ENCODE results near the gene MME.
"Not testable (repeated sequence)": the region's sequence is repeated elsewhere in the genome, so short reads cannot be mapped to it uniquely, and the experiment has no call there.

The MME gene

GRCh38 chr3:155194973-155195957, 115.1 kb downstream of the MME start:
- DNase-seq, result no peak

DNA sequence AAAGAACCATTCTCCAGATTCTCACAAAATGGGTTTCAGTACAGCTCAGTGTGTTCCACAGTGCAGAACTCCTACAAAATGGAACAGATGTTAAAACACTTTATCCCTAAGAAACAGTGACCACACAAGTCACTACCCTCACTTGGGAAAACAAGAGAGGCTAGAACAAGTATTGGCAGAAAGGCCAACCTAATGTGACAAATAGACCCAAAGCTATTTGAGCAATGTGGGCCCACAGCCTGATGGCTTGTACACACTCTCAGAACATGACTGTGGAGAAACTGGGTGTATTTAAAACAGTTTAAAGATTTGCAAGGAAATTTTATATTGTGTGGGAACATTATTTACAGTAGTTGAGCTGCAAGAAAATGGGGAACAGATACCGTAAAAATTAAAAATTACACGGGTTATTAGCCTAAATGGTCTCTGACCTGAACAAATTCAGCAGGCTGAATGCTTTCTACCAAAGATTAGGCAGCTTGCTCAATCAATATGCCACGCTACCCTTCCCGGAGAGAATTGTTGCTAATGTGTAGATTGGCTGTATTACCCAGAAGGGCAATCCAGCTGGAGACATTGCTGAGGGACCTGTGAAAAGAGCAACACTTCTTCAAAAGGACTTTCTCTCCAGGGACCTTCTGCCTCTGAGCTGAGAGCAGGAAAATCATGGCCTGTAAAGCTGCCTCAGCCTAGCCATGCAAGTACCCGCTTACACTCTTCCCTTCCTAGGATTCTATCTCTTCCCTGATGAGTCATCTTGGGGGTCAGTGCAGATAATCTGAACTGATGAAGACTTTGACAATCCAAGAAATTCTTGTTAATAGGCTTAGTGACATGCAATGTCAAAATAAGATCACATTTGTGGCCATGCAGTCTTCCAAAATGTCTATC, 116.3 kb downstream of the MME start:
- DNase-seq, result no peak

DNA sequence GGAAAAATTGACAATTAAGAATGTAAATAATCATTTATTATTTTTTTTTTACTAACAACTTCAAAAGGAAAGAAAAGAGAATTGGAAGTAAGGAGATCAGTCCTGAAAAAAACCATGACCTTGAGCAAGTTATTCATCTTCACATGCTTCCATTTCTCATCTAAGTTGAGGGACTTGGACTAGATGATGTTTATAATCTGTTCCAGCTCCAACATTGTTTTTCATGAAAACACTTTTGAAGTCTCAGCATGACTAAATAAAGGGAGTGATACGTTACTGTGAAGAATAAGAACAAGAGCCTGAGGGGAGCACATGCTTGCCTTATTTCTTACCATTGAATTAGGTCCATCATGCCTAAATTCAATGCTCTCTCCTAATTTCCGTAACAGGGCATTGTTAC, 117.7 kb downstream of the MME start:
- no peak for DNase-seq

DNA sequence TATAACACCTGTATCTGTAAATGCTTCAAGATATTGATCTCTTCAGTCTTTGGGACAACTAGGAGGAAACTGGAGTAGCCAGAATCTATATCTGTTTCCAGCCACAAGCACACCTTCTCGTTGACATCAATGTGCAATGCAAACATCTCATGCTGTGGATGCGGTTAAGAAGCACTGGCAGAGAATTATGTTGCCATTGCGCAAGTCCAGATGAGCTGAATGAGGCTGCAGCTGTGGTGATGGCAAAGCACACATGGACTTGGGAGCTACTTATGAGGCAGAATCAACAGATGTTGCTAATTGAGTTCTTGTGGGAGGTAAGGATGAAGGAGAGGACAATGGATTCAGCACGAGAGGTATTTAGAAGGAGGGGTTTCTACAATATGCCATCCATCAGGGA, 122.5 kb downstream of the MME start:
- DNase-seq, result no peak

DNA sequence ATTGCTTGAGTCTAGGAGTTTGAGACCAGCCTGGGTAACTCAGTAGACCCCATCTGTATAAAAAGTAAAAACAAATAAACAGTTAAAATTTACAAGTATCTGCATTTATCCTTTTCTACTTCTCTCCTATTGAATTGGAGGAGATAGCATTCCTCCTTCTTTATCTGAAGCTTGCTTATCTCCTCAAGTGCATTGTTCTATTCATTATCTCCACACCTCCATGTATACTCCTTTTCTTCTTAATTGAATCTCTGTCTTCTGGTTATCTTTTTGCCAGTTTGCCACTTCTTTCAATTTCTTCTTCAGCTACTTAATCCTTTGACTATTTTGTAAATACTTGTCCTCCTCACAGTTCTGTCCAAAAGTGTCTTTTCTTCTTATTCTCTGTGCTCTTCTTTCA, 124.7 kb downstream of the MME start:
- DNase-seq, result no peak

DNA sequence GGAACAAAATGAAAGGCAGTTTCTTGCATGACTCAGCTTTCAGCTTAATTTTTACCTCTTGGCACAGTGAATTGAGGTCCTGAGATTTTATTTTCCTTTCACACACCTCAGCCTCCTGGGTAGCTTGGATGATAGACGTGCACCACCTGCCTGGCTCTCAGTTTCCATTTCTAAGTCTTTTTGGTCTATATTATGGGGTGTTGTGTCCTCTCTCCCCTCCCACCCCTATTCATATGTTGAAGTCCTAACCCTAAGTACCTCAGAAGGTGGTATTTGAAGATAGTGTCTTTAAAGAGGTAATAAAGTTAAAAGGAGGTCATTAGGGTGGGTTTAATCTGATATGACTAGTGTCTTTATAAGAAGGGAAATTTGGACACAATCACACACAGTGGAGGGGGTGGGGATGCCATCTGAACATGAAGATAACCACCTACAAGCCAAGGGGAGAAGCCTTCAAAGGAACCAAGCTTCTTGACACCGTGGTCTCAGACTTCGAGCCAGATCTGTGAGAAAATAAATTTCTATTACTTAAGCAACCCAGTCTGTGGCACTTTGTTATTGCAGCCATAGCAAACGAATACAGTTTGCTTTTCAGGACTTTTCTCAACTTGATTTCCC, 128.2 kb downstream of the MME start:
- DNase-seq, result no peak

- DNase-seq, result no peak
Measured at GRCh38 chr3:155210736-155211135, 130.6 kb downstream of the MME start.

DNA sequence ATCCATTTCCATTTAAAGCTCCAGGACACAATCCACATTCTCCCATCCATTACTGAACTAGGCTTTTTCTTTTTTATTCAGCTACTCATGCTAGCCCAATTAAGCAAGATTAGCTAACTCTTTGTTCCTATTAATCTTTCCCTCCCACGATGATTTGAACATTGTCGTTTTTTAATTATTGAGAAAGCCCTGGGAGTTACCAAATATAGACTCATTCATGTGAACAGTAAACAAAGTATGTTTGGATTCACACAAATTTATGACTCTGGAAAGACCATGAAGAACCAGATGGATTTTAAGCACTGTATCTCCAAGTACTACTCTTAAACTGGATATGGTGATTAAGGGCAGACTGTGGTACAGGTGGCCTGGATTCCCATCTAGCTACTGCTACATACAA, 131.1 kb downstream of the MME start:
- DNase-seq, result no peak

- DNase-seq, result no peak
Measured at GRCh38 chr3:155211940-155212339, 131.8 kb downstream of the MME start.

GRCh38 chr3:155216007-155216406, 135.9 kb downstream of the MME start:
- DNase-seq, result not testable (repeated sequence)

DNA sequence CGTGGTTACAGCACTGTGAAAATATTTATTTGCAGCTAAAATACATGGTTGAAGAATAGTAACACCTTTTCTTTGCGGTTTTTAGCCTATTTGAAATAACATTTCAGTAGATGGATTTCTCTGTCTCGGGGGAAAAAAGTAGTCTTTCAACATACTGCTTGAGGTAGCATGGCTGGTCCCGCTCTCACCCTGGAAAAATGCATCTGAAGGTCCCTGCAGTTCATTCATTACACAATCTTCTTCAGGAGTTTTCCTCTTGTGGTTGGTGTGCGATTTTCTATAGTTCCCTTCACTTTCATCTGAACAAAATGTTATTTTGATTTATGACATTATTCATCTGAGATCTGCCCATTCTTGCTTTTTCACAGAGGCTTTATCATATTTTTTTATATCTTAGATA, 137.5 kb downstream of the MME start:
- no peak for DNase-seq

DNA sequence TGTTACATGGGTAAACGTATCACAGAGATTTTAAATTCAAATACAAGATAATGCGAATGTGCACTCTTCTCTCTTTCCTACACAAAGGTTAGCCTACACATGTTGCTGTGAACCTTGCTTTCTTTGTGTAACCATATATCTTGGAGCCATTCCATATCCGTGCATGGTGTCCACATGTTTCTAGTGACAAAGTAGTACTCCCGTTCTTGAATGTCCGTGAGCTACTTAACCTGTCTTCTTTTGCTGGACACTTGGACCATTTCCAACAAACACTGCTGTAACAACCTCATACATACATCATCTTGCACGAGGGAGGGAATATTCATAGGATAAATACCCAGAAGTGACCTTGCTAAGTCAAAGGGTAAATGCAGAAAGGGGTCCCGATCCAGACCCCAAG, 138.3 kb downstream of the MME start:
- DNase-seq, result no peak

GRCh38 chr3:155219106-155219505, 139.0 kb downstream of the MME start:
- DNase-seq, result no peak

DNA sequence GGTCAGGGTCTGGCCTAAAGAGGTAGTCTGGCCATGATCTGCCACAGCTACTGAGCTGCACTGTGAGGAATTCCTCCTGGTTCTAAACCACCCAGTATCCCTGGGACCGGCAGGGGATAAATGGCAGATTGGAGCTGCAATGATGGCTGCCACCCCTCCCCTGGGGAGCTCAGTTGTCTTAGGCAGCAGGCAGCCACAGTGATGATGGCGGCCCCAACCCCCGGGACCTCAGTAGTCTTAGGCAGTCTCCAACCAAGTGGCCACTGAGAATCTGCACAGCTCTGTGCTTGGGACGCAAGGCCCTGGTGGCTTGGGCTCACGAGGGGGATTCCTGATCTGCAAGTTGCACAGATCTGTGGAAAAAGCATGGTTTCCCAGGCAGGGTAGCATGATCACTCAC, 145.3 kb downstream of the MME start:
- DNase-seq, result no peak

GRCh38 chr3:155227141-155227540, 147.0 kb downstream of the MME start:
- DNase-seq, result no peak

DNA sequence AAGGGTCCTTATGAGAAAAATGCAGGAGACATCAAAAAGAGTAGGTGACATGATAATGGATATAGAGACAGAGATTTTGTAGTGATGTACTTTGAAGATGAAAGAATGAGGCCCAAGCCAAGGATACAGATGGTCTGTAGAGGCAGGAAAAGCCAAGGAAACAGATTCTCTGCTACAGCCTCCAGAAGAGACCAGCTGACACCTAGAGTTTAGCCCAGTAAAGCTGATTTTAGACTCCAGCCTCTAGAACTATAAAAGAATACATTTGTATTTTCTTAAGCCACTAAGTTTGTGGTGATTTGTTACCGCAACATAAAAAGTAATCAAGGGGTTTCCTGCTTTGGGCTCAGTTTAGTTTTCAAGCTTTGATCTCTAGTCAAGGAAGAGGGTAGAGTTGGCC, 148.6 kb downstream of the MME start:
- no peak for DNase-seq

GRCh38 chr3:155229086-155229485, 149.0 kb downstream of the MME start:
- no peak for DNase-seq

DNA sequence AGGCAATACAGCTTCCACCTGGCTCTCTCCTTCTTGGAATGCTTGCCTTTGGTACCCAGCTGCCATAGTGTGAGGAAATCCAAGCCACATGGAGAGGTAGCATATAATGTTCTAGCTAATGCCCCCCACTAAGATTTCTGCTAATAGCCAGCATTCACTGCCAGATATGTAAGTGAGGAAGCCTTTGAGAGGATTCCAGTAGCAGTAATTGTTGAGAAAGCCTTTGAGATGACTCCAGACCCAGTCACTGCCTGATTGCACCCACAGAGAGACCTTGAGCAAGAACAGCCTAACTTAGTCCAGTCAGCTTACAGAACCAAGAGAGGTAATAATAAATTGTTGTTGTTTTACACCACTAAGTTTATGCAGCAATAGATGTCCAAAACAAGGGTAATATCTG, 150.3 kb downstream of the MME start:
- DNase-seq, result no peak

DNA sequence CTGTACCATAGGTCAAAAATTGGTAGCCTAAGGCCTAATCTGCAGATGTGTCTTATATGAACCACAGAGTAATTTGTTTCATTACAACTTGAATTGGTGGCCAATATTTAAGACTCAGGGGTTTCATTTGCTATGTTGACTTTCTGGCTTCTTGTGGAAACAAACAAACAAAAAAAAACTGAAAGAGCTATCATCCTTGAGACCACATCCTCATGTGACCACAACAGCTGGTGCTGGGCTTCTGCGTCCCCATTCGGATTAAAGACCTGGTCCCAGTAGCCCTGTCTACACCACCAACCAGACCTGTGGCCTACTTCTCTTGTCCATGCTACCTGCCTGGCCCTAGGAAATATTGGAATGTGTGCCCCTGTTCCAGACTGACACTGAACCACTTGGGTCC, 151.7 kb downstream of the MME start:
- DNase-seq, result no peak

DNA sequence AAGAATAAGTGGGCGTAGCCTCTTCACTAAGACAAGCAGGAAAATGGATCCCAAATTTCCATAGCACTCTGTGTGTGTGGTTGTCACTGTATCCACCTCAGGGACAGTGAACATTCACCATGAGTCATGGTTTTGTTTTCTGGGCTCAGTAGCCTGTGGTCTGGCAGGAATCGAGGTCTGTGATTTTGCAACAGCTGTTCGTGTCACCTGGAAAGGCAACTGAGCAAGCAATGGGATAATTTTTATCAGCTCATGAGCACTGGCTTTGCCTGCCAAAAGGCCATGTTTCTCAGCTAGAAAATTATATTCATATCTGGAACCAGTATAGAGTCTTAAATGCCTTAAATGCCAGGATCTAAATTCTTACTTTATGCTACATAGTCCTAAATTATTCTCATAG, 152.5 kb downstream of the MME start:
- DNase-seq, result peak; percentile 84

GRCh38 chr3:155233213-155233612, 153.1 kb downstream of the MME start:
- peak; percentile 63 for DNase-seq

Measured in femur (tissue), 1 donor.